Right atrium auricular region (tissue), 2 donors: ENCODE measurements around the gene INSM1. TPM values are rescaled to one million over a fixed set of nuclear protein-coding genes. Genes with fewer than 3 reads are reported as not detected.

ENCODE experiments used
- DNase-seq: peaks from one replicate; pipeline ENCODE4 v3.0.0-alpha.2; 2019; ENCODE audit warnings: low spot score
- H3K27ac ChIP-seq, 2 donors: fragments of 200-600 bp; sonication (generic); 1 replicate in 1 of 2; 2 replicates in 1 of 2; pipeline ENCODE4 v1.5.1; 2016 to 2019
- H3K27me3 ChIP-seq, 2 donors: fragments of 200-600 bp; sonication (generic); one replicate each; pipeline versions ENCODE4 v1.5.1 to v1.6.0; 2017 to 2019
- H3K36me3 ChIP-seq: fragments of 200-600 bp; sonication (generic); one replicate; pipeline ENCODE4 v1.5.1; 2016
- H3K4me1 ChIP-seq, 2 donors: fragments of 200-600 bp; sonication (generic); one replicate each; pipeline versions ENCODE4 v1.5.1 to v1.6.0; 2017 to 2019
- H3K4me3 ChIP-seq, 2 donors: fragments of 200-600 bp; sonication (generic); 1 replicate in 1 of 2; 2 replicates in 1 of 2; pipeline ENCODE4 v1.5.1; 2017 to 2019; ENCODE audit warnings: mild to moderate bottlenecking in 1 of 2, moderate library complexity in 1 of 2
- H3K9me3 ChIP-seq, 2 donors: fragments of 200-600 bp; sonication (generic); one replicate each; pipeline ENCODE4 v1.5.1; 2019
- total RNA-seq, 2 donors: library from RNA; depleted of rRNA; stranded (reverse); fragments of >200 nt; gene quantifications; one replicate each; pipeline ENCODE4 v1.1.0, GENCODE V29; 2016
- TF ChIP-seq, protein P1 (sequence below), 2 donors: fragments of 200-600 bp; sonication (generic); IDR thresholded peaks; one replicate each; pipeline ENCODE4 v1.5.1; 2019; ENCODE audit warnings: antibody characterized with exemption in 2 of 2

INSM1 gene
- total RNA-seq, 2 donors from 2014 or later = not detected

DNA sequence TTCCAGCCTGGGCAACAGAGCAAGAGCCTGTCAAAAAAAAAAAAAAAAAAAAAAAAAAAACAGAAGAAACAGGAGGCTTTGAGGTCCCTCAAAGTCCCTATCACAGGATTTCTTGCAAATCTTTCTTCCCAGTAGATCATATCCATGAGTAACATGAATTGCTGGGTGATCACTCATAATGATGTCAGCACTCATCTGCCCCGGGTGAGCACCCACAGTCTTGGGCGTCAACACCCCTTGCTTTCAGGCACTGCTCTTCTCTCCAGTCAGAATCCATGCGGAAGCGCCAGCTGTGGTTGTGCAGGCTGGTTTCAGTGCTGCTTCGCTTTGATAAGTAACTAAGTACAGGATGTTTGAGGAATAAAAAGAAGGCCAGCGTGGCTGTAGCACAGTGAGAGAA is 40.2 kb upstream of the INSM1 start:
- Histone ChIP-seq H3K9me3 (no peaks in the 10 kb centered on the region), H3K36me3 (no peaks in the 10 kb centered on the region), H3K27me3 (no peaks in the 10 kb centered on the region), H3K4me1 (no peaks in the 10 kb centered on the region), H3K27ac (no peak overlapping the region), H3K4me3 (no peak overlapping the region)
- DNase-seq = no peak
- TF ChIP-seq, protein P1, sequence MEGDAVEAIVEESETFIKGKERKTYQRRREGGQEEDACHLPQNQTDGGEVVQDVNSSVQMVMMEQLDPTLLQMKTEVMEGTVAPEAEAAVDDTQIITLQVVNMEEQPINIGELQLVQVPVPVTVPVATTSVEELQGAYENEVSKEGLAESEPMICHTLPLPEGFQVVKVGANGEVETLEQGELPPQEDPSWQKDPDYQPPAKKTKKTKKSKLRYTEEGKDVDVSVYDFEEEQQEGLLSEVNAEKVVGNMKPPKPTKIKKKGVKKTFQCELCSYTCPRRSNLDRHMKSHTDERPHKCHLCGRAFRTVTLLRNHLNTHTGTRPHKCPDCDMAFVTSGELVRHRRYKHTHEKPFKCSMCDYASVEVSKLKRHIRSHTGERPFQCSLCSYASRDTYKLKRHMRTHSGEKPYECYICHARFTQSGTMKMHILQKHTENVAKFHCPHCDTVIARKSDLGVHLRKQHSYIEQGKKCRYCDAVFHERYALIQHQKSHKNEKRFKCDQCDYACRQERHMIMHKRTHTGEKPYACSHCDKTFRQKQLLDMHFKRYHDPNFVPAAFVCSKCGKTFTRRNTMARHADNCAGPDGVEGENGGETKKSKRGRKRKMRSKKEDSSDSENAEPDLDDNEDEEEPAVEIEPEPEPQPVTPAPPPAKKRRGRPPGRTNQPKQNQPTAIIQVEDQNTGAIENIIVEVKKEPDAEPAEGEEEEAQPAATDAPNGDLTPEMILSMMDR (IDR thresholded peaks at IDR 0.05) = no peak

GRCh38 chr20:20329564-20329963 is 38.3 kb upstream of the INSM1 start:
- H3K4me3 ChIP-seq = no peak overlapping the region
- TF ChIP-seq, protein P1 (IDR thresholded peaks at IDR 0.05) = no peak

GRCh38 chr20:20331156-20331555 is 36.7 kb upstream of the INSM1 start:
- no peaks in the 10 kb centered on the region for H3K36me3 ChIP-seq
- no peaks in the 10 kb centered on the region for H3K4me1 ChIP-seq
- H3K4me3 ChIP-seq = no peak overlapping the region
- TF ChIP-seq, protein P1 (IDR thresholded peaks at IDR 0.05) = no peak
- H3K27me3 ChIP-seq = no peaks in the 10 kb centered on the region
- no peak for DNase-seq
- H3K27ac ChIP-seq = no peak overlapping the region
- H3K9me3 ChIP-seq = no peaks in the 10 kb centered on the region

More at GRCh38 chr20:20329564-20329963, 38.3 kb upstream of the INSM1 start:
- H3K9me3 ChIP-seq = no peaks in the 10 kb centered on the region
- H3K36me3 ChIP-seq = no peaks in the 10 kb centered on the region
- H3K27ac ChIP-seq = no peak overlapping the region
- no peak for DNase-seq
- no peaks in the 10 kb centered on the region for H3K4me1 ChIP-seq
- no peaks in the 10 kb centered on the region for H3K27me3 ChIP-seq

GRCh38 chr20:20331817-20332216 is 36.1 kb upstream of the INSM1 start:
- Histone ChIP-seq H3K36me3 (no peaks in the 10 kb centered on the region), H3K27ac (no peak overlapping the region), H3K9me3 (no peaks in the 10 kb centered on the region), H3K4me3 (no peak overlapping the region), H3K4me1 (no peaks in the 10 kb centered on the region), H3K27me3 (no peaks in the 10 kb centered on the region)
- TF ChIP-seq, protein P1 (IDR thresholded peaks at IDR 0.05) = no peak
- no peak for DNase-seq

DNA sequence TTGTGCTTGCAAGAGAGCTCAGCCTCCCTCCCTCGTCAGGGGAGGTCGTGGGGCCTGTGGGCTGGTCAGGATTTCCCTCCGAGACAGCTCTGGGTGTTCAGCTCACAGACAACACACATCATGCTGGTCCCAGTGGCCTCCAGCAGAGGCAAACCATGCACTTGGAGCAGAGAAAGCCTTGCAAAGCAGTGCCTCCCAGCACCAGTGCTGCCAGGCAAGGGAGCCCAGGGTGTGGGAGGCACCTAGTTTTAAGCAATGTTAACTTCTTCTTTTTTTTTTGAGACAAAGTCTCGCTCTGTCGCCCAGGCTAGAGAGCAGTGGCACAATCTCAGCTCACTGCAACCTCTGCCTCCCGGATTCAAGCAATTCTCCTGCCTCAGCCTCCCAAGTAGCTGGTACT is 34.0 kb upstream of the INSM1 start:
- DNase-seq = no peak
- Histone ChIP-seq H3K36me3 (no peaks in the 10 kb centered on the region), H3K27ac (no peak overlapping the region), H3K9me3 (no peaks in the 10 kb centered on the region), H3K4me1 (no peaks in the 10 kb centered on the region), H3K27me3 (no peaks in the 10 kb centered on the region), H3K4me3 (no peak overlapping the region)
- TF ChIP-seq, protein P1 (IDR thresholded peaks at IDR 0.05) = no peak

DNA sequence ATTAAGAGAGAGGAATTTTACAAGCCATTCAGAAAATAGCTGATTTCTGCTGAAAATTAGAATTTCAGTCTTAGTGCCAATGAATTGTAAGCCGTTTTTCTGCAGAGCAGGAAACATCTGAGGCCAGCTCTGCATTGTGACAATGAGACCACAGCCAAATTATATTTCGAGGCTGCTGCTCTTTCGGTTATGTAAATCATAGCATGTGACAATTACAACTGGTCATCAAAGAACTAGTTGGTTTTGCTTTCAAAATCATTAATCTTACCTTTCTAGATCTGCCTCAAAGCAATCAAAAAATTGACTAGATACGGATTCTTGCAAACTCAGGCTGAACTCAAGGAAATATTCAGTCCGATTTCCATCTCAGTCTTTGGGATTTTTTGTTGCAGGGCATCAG is 33.4 kb upstream of the INSM1 start:
- DNase-seq = no peak
- TF ChIP-seq, protein P1 (IDR thresholded peaks at IDR 0.05) = no peak
- H3K4me3 ChIP-seq = no peak overlapping the region
- H3K27me3 ChIP-seq = no peaks in the 10 kb centered on the region
- H3K4me1 ChIP-seq = no peaks in the 10 kb centered on the region
- H3K9me3 ChIP-seq = no peaks in the 10 kb centered on the region
- H3K27ac ChIP-seq = no peak overlapping the region
- H3K36me3 ChIP-seq = no peaks in the 10 kb centered on the region
